MCF 10A (cell line): Measurements from ENCODE around the gene NDUFB11. TPM values are rescaled to one million over a fixed set of nuclear protein-coding genes. Genes with fewer than 3 reads are reported as not detected.
"Not testable (repeated sequence)": the region's sequence is repeated elsewhere in the genome, so short reads cannot be mapped to it uniquely, and the experiment has no call there.

Experiments
- BruUV-seq: library from RNA; stranded (reverse); fragments of 400-500 nt; replicated peaks from 2 replicates; lab custom pipeline; 2021; lab: Mats Ljungman, UMichigan
- CTCF ChIA-PET: fragments of 300-600 bp; sonication (Branson Sonifier 250); formaldehyde crosslinking; extraction: SDS; loops from one replicate; lab custom pipeline; 2021; ENCODE audit warnings: antibody characterized with exemption, inconsistent platforms; lab: Yijun Ruan, JAX
- POLR2A ChIA-PET: fragments of 300-600, 350-650 bp; sonication (Branson Sonifier 250); formaldehyde crosslinking; extraction: SDS; loops from one replicate; lab custom pipeline; 2020; ENCODE audit warnings: antibody characterized with exemption, inconsistent platforms; lab: Yijun Ruan, JAX
- DNase-seq: peaks from one replicate; pipeline ENCODE4 v3.0.0-alpha.2; 2018; ENCODE audit not compliant: unreplicated experiment
- H3K27ac Mint-ChIP-seq: one replicate; pipeline ENCODE4 v1.8.0; 2022; ENCODE audit warnings: mild to moderate bottlenecking, low read depth, mixed read lengths; ENCODE audit not compliant: unreplicated experiment
- H3K27me3 Mint-ChIP-seq: one replicate; pipeline ENCODE4 v1.8.0; 2022; ENCODE audit warnings: mixed read lengths; ENCODE audit not compliant: insufficient read depth, unreplicated experiment
- H3K36me3 Mint-ChIP-seq: one replicate; pipeline ENCODE4 v1.8.0; 2022; ENCODE audit warnings: mild to moderate bottlenecking, moderate library complexity, mixed read lengths; ENCODE audit not compliant: insufficient read depth, unreplicated experiment
- H3K4me1 Mint-ChIP-seq: one replicate; pipeline ENCODE4 v1.8.0; 2022; ENCODE audit warnings: mixed read lengths; ENCODE audit not compliant: insufficient read depth, unreplicated experiment
- H3K4me3 Mint-ChIP-seq: one replicate; pipeline ENCODE4 v1.8.0; 2022; ENCODE audit warnings: mild to moderate bottlenecking, moderate library complexity, mixed read lengths; ENCODE audit not compliant: unreplicated experiment
- H3K9me3 Mint-ChIP-seq: one replicate; pipeline ENCODE4 v1.8.0; 2022; ENCODE audit warnings: mixed read lengths; ENCODE audit not compliant: unreplicated experiment
- intact Hi-C: fragments of 100-400 bp; cut with micrococcal nuclease; formaldehyde crosslinking; loops from 2 replicates; pipeline ENCODE4 v1.14.1; 2022
- total RNA-seq: library from RNA; stranded (reverse); gene quantifications from 2 replicates; pipeline ENCODE4 v1.2.3, GENCODE V29; 2022
- TF ChIP-seq, protein P1 (sequence below): fragments of 200-600 bp; IDR thresholded peaks from one replicate; pipeline ENCODE4 v1.8.0; 2022; ENCODE audit warnings: antibody characterized with exemption, mild to moderate bottlenecking; ENCODE audit not compliant: unreplicated experiment

The NDUFB11 gene
- total RNA-seq, 1 experiment from 2014 or later = 91.8 TPM

GRCh38 chrX:47143894-47144625 lies 442 bp downstream of the NDUFB11 start:
- Mint-ChIP-seq H3K4me1 (peaks cover 10% of the 10 kb centered on the region), H3K27me3 (peaks cover 66% of the 10 kb centered on the region), H3K36me3 (peaks cover 25% of the 10 kb centered on the region), H3K9me3 (no peaks in the 10 kb centered on the region), H3K4me3 (peak overlapping the region; percentile 98), H3K27ac (peak overlapping the region; percentile 98)
- ChIA-PET POLR2A (interaction anchor here (0.8 to 1.7 kb wide), 15 partner anchors 9 to 506 kb away, joined by 3 to 42 read pairs (median 5); partner anchors contain the start of genes CDK16, ELK1 and USP11), CTCF (interaction anchor here (0.6 to 1.3 kb wide), 2 partner anchors 9 to 15 kb away, joined by 3 to 9 read pairs; no protein-coding TSS in a partner anchor)
- TF ChIP-seq, protein P1, sequence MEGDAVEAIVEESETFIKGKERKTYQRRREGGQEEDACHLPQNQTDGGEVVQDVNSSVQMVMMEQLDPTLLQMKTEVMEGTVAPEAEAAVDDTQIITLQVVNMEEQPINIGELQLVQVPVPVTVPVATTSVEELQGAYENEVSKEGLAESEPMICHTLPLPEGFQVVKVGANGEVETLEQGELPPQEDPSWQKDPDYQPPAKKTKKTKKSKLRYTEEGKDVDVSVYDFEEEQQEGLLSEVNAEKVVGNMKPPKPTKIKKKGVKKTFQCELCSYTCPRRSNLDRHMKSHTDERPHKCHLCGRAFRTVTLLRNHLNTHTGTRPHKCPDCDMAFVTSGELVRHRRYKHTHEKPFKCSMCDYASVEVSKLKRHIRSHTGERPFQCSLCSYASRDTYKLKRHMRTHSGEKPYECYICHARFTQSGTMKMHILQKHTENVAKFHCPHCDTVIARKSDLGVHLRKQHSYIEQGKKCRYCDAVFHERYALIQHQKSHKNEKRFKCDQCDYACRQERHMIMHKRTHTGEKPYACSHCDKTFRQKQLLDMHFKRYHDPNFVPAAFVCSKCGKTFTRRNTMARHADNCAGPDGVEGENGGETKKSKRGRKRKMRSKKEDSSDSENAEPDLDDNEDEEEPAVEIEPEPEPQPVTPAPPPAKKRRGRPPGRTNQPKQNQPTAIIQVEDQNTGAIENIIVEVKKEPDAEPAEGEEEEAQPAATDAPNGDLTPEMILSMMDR = no peak
- intact Hi-C loops = no loop called here
- DNase-seq = no peak
- TSS peak; percentile 73 for BruUV-seq

DNA sequence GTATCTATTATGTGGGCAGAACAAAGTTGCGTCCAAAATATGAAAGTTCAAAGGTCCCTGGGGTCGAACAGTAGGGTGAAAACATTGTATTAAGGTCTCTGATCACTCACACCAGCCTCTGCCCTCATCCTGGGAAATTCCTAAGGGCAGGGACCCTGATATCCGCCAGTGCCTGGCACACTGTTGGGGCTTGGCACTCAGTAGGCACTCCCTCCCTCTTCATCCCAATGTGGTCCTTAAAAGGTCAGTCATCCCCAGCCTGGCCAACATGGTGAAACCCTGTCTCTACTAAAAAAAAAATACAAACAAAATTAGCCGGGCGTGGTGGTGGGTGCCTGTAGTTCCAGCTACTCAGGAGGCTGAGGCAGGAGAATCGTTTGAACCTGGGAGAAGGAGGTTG lies 6.3 kb downstream of the NDUFB11 start:
- peaks cover 16% of the 10 kb centered on the region for H3K36me3 Mint-ChIP-seq
- H3K9me3 Mint-ChIP-seq = no peaks in the 10 kb centered on the region
- no TSS peak for BruUV-seq
- no peak overlapping the region for H3K4me3 Mint-ChIP-seq
- no peak for DNase-seq
- H3K4me1 Mint-ChIP-seq = no peaks in the 10 kb centered on the region
- ChIA-PET POLR2A (interaction anchor here (0.6 kb wide), 1 partner anchor 22 kb away, joined by 3 read pairs; no protein-coding TSS in a partner anchor), CTCF (no interaction called here)
- H3K27me3 Mint-ChIP-seq = peaks cover 50% of the 10 kb centered on the region
- no peak overlapping the region for H3K27ac Mint-ChIP-seq
- intact Hi-C loops = no loop called here
- TF ChIP-seq, protein P1 = no peak

GRCh38 chrX:47135650-47136049 lies 8.9 kb downstream of the NDUFB11 start:
- CTCF ChIA-PET = interaction anchor here (1.1 to 2.6 kb wide), 3 partner anchors 9 to 106 kb away, joined by 3 to 9 read pairs (median 4); partner anchors contain the start of genes NDUFB11 and RBM10
- H3K27ac Mint-ChIP-seq, H3K36me3 Mint-ChIP-seq, H3K4me3 Mint-ChIP-seq, H3K9me3 Mint-ChIP-seq, H3K4me1 Mint-ChIP-seq, intact Hi-C loops, BruUV-seq: not testable (repeated sequence)
- peak; percentile 75 for DNase-seq
- POLR2A ChIA-PET = interaction anchor here (0.7 to 3.4 kb wide), 4 partner anchors 8 to 23 kb away, joined by 3 to 19 read pairs (median 4); partner anchors contain the start of genes NDUFB11 and RBM10
- H3K27me3 Mint-ChIP-seq = peaks cover 25% of the 10 kb centered on the region

- Mint-ChIP-seq H3K27me3 (peaks cover 3% of the 10 kb centered on the region), H3K27ac (no peak overlapping the region), H3K36me3 (no peaks in the 10 kb centered on the region), H3K4me1 (no peaks in the 10 kb centered on the region), H3K9me3 (no peaks in the 10 kb centered on the region), H3K4me3 (no peak overlapping the region)
- no TSS peak for BruUV-seq
- DNase-seq = no peak
- POLR2A ChIA-PET = interaction anchor here (3.4 kb wide), 1 partner anchor 11 kb away, joined by 19 read pairs; the partner anchor contains the start of genes NDUFB11 and RBM10
- CTCF ChIA-PET = interaction anchor here (2.6 kb wide), 1 partner anchor 12 kb away, joined by 9 read pairs; the partner anchor contains the start of genes NDUFB11 and RBM10
- intact Hi-C loops = no loop called here
- TF ChIP-seq, protein P1 = no peak
Measured at GRCh38 chrX:47133493-47133892, 11.0 kb downstream of the NDUFB11 start.
